DMS153 treated with DMSO at 0.1 percent for 48 hours (cell line): Measurements from ENCODE around the gene GCH1.
"Not testable (repeated sequence)": the region's sequence is repeated elsewhere in the genome, so short reads cannot be mapped to it uniquely, and the experiment has no call there.

Experiments used
- DNase-seq: peaks from one replicate; lab custom pipeline; 2025; ENCODE audit not compliant: unreplicated experiment; lab: John Stamatoyannopoulos, UW

Gene GCH1

GRCh38 chr14:54870154-54871090 lies 32.2 kb downstream of the GCH1 start:
- not testable (repeated sequence) for DNase-seq

- no peak for DNase-seq
Observed at GRCh38 chr14:54867011-54867410, 35.6 kb downstream of the GCH1 start.

GRCh38 chr14:54866588-54866987 lies 36.0 kb downstream of the GCH1 start:
- no peak for DNase-seq

- no peak for DNase-seq
Observed at GRCh38 chr14:54864526-54864925, 38.1 kb downstream of the GCH1 start.

- DNase-seq = no peak
Observed at GRCh38 chr14:54857830-54858269, 44.8 kb downstream of the GCH1 start.

- DNase-seq = no peak
Observed at GRCh38 chr14:54856152-54856551, 46.5 kb downstream of the GCH1 start.

- DNase-seq = no peak
Observed at GRCh38 chr14:54854181-54854580, 48.4 kb downstream of the GCH1 start.

- no peak for DNase-seq
Observed at GRCh38 chr14:54853339-54853738, 49.3 kb downstream of the GCH1 start.

- no peak for DNase-seq
Observed at GRCh38 chr14:54852215-54852614, 50.4 kb downstream of the GCH1 start.

- DNase-seq = no peak
Observed at GRCh38 chr14:54848910-54849309, 53.7 kb downstream of the GCH1 start.

- DNase-seq = no peak
Observed at GRCh38 chr14:54845641-54846040, 57.0 kb downstream of the GCH1 start.

- no peak for DNase-seq
Observed at GRCh38 chr14:54844479-54844878, 58.1 kb downstream of the GCH1 start.

GRCh38 chr14:54840798-54841197 lies 61.8 kb downstream of the GCH1 start:
- no peak for DNase-seq

GRCh38 chr14:54840336-54840735 lies 62.3 kb downstream of the GCH1 start:
- DNase-seq = no peak

- no peak for DNase-seq
Observed at GRCh38 chr14:54839701-54840119, 62.9 kb downstream of the GCH1 start.

- DNase-seq = no peak
Observed at GRCh38 chr14:54838931-54839512, 63.6 kb downstream of the GCH1 start.

- no peak for DNase-seq
Observed at GRCh38 chr14:54837508-54838149, 65.0 kb downstream of the GCH1 start.

GRCh38 chr14:54836231-54836630 lies 66.4 kb downstream of the GCH1 start:
- no peak for DNase-seq

- DNase-seq = no peak
Observed at GRCh38 chr14:54834727-54835126, 67.9 kb downstream of the GCH1 start.

- DNase-seq = no peak
Observed at GRCh38 chr14:54834081-54834480, 68.5 kb downstream of the GCH1 start.

GRCh38 chr14:54830650-54831049 lies 72.0 kb downstream of the GCH1 start:
- DNase-seq = no peak
